Activated CD4-positive, alpha-beta T cell treated with anti-CD3 and anti-CD28 coated beads for 24 hours (primary cell): ENCODE data around the gene CCDC27.

ENCODE experiments used
- DNase-seq, 2 donors: peaks; one replicate each; pipeline ENCODE4 v3.0.0-alpha.2; 2020; ENCODE audit warnings: low read depth in 2 of 2

Gene CCDC27

GRCh38 chr1:3752400-3752945, at the start of gene CCDC27:
Gene CCDC27 (plus strand): TSS chr1:3752450. CDS start chr1:3752482, 32 bp downstream.
- DNase-seq = no peak

DNA sequence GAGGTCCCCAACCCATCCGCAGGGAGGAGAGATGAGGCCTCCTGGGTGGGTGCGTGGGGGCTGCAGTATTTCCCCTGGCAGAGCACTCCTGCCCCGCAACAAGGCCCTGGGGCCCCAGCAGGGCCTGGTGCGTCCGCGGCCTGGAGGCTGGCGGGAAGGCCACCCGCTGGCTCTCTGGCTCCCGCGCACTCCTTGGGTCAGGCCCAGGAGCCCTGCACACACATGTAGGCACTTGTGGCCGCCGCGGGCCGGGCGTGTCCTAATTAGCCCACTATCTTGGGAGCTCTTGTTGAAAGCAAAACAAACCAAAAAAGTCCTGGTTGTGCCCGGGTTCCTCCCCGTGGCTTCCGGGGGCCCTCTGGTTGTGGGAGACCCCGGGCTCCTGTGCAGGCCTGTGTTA, 49.7 kb upstream of the CCDC27 start:
- DNase-seq = no peak

DNA sequence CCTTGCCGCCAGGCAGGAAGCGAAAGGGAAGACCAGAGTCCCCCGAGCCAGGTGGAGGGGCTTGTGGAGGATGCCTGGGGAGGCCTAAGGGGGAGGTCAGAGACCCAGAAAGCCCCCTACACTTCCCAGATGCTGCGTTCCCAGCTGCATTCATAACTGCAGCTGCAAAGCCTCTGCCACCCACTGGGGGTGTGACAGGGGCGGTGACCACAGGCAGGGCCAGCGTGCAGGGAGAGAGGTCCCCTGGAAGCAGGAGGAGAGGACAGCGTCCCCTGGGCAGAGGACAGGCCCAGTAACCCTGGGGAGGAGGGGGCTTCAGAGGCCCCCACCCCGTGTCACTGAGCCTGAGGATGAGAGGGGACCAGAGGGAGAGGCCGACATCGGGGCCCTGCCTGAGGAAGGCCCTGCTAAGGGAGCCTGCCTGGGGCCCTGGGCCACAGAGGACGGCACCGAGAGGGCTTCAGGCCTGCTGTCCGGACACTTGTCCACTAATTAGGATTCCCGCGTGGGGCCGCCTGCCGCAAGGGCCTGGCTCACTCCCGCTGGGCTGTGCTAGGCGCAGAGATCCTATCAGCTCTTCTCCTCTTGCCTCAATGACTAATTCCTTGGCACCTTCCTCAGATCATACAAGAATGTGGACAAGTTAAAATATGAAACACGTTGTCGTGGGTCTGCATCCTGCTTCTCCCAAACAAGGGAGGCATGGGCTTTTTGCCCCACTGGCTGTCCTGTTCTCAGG, 49.1 kb upstream of the CCDC27 start:
- no peak for DNase-seq

GRCh38 chr1:3703786-3704371, 48.4 kb upstream of the CCDC27 start:
- no peak for DNase-seq

GRCh38 chr1:3705341-3705950, 46.8 kb upstream of the CCDC27 start:
- DNase-seq = no peak

DNA sequence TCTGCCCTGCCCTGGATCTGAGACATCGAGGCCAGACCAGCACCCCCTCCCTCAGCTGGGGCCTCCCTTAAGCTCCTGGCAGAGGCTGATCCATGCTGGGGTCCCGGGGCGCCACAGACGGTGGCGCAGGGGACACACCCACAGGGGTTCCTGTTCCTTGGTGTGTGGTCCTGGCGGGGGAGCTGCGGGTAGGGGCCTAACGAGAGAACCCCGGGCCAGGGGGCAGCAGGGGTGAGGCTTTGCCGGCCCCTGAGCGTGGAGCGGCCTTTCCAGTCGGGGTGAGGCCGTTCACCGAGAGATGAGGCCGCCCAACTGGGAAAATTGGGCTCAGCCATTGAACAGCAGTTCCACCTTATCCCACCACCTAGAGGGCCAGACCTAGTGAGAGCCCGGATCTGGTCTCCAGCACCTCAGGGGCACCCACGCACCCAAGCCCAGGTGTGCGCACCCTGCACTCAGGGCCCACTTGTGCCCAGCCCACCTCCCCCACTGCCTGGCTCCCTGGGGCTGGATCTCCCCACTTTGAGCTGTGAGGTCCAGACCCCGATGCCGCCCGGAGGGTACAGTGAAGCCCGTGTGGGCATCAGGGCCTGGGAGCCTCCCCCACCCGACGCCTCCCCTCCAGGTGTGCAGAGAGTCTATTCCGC, 45.5 kb upstream of the CCDC27 start:
- DNase-seq = no peak

- no peak for DNase-seq
Measured at GRCh38 chr1:3707298-3707938, 44.8 kb upstream of the CCDC27 start.

GRCh38 chr1:3707939-3708328, 44.3 kb upstream of the CCDC27 start:
- no peak for DNase-seq

- DNase-seq = no peak
Measured at GRCh38 chr1:3708791-3709190, 43.5 kb upstream of the CCDC27 start.

- no peak for DNase-seq
Measured at GRCh38 chr1:3710251-3710650, 42.0 kb upstream of the CCDC27 start.

DNA sequence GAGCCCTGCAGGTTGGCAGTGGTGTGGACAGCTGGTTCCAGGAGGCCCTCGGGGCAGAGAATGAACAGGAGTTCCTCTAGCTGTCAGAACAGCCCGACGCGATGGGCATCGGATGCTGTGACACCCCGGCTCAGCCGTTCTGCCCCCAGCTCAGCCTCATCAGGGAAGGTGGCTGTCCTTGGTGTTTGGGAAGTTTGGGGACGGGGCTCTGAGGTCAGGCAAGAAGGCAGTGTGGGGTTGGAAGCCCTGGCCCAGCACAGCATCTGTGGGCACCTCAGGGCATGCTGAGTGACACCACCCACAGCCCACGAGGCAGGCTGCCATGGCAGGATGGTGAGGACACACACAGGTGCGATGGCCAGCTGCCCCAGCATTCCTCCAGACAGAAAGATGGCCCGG, 40.9 kb upstream of the CCDC27 start:
- DNase-seq = no peak

DNA sequence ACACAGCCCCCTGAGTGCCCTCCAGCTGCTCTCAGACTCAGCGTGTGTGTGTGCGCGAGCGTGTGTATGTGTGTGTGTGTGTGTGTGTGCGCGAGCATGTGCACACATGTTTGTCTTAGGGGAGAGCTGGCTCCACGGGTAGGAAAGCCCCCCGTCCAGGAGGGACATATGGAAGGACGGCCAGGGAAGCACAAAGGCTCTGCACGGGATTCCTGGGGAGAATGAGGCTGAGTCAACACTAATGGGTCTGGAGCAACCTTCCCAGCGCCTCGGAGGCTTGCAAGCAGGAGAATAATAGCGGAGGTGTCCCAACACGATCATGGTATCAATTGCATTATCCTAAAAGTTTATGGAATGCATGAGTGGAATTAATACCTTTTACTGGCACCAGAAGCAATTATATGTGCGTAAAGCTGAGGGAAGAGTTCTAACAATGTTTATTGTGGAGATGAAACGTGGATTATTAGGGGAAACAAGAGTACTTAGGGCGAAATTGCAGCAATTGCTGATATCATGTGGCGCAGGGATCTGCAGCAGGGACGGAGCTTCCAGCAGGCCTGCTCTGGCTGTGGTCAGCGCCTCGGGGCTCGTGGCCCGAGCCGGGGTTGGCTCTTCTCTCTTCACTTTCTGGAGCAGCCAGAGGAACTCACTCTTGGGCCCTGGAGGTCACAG, 40.3 kb upstream of the CCDC27 start:
- no peak for DNase-seq

- DNase-seq = no peak
Measured at GRCh38 chr1:3712573-3713535, 39.4 kb upstream of the CCDC27 start.

DNA sequence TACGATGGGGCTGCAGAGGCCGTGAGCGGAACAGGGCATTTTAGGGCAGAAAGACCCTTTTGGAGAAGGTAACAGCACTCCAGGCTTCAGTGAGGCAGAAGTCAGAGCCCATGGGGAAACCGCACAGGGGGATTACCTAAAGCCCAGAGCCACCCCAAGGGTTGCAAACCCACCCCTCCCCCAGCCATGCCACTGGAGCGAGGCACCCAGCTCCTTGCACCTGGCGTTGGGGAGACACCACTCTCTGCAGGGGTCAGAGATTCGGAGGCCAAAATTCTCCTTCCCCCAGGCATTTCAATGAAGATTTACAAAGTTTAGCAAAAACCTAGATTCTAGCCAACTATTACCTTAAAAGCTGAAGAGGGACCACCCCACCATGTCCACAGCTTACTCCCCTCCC, 38.4 kb upstream of the CCDC27 start:
- DNase-seq = no peak

DNA sequence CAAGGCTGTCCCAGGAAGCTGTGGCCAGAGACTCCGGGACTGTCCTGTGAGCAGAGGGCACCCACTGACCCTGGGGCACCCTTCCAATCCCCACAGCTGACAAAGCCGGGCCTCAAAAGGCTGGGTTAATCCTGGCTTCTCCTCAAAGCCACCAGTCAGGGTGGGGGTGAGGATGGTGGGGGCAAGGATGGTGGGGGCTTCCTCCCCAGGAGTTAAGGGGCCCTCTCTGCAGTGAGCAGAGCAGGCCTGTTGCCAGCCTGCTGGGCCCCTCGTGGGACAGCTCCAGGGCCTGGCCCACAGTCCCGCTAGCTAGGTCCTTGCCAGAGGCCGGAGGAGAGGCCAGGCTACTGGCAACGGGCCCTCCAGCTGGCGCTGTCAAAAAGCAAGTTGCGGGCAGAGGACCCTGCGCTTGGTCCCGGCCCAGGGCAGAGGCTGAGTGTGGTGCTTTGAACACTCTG, 37.9 kb upstream of the CCDC27 start:
- no peak for DNase-seq

DNA sequence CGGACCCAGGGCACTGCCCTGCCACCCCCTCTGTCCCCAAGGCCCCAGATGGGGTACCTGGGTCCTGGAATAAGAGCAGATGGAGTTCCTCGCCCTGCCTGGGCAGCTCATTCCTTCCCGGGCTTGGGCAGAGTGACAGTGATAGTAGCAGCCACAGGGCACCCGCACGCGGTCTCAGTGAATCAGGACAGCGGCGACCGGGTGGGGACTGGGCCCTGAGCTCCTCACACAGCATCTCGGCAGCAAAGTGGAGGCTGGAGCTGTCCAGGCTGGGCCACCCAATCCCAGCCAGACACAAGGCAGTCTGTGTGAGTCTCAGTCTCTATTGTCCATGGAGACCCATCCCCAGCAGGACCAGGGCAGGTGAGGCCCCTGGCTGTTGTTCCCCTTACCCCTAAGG, 37.4 kb upstream of the CCDC27 start:
- DNase-seq = no peak

DNA sequence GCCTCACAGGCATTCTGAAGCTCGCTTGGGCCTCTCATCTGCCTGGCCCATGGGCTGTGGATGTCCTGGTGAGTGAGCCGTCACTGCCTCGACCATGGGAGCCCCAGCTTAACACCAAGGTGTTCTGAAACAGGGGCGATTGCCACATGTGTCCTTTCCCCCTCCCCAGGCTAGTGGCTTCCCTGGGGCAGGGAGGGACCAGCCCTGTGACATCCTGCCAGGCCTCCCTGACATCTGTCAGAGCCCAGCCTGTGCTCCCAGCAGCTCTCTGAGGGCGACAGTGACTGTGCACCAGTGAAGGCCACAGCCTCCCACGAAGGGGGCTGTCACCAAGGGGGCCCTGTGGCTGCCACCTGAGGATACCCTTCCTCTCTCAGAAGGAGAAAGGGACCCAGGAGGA, 35.9 kb upstream of the CCDC27 start:
- no peak for DNase-seq

GRCh38 chr1:3717041-3717714, 35.1 kb upstream of the CCDC27 start:
- DNase-seq = no peak
